Stimulated activated CD8-positive, alpha-beta memory T cell treated with anti-CD3 and anti-CD28 coated beads, Interleukin-12 subunit alpha, Interleukin-12 subunit beta, amount 100 ng/mL, for 4 hours (primary cell): Measurements from ENCODE around the gene MED1.
"Not testable (repeated sequence)": the region's sequence is repeated elsewhere in the genome, so short reads cannot be mapped to it uniquely, and the experiment has no call there.

Experiments
- DNase-seq: peaks from one replicate; pipeline ENCODE4 v3.0.0-alpha.2; 2020; ENCODE audit warnings: low read depth

Gene MED1

DNA sequence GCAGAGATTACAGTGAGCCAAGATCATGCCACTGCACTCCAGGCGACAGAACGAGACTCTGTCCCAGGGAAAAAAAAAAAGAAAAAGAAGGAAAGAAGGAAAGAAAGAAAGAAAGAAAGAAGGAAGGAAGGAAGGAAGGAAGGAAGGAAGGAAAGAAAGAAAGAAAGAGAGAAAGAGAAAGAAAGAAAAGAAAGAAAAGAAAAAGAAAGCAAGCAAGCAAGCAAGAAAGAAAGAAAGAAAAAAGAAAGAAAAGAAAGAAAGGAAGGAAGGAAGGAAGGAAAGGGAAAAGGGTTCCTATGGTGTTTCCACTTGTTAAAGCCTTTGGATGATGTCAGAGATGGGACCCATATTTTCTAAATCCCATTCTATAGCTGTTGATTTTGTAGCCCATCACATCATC lies 11.2 kb downstream of the MED1 start:
- not testable (repeated sequence) for DNase-seq

GRCh38 chr17:39429600-39429999 lies 21.5 kb downstream of the MED1 start:
- no peak for DNase-seq

- no peak for DNase-seq
These were observed 34.9 kb downstream of the MED1 start for GRCh38 chr17:39416141-39416540.

DNA sequence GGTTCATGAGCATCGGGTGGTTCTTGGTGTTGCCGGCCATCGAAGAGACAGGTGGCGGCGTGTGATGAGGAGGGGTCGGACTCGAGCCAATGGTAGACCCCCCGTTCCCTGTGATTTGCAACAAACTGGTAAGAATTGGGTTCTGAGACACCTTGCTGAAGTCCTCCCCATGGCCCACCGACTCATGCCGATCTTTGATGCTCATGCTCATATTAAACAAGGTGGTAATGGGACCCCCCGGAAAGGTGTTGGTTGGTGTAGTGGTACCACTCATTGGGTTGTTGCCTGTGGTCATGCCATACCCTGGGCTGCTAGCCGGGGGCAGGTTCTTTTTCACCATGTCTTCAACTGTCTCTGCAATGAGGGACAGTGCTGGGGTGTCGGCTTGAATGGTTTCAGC lies 40.8 kb downstream of the MED1 start:
- DNase-seq: no peak

DNA sequence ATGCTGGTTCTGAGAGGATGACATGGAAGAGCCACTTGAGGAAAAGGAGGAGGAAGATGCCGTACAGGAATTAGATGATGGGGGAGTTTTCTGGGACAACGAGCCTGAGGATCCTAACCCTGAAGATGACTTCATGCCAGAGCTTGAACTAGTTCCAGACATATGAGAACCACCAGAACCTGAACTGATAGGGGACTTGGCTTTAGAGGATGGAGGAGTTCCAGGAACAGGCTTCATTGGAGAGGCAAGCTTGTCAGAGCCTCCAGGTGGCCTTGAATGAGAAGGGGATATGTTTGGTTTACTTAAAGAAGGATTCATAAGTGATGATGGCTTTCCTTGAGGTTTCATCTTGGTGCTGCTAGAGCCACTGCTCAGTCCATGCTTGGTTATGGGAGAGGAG lies 42.7 kb downstream of the MED1 start:
- no peak for DNase-seq

GRCh38 chr17:39406951-39407350 lies 44.1 kb downstream of the MED1 start:
- DNase-seq: no peak

DNA sequence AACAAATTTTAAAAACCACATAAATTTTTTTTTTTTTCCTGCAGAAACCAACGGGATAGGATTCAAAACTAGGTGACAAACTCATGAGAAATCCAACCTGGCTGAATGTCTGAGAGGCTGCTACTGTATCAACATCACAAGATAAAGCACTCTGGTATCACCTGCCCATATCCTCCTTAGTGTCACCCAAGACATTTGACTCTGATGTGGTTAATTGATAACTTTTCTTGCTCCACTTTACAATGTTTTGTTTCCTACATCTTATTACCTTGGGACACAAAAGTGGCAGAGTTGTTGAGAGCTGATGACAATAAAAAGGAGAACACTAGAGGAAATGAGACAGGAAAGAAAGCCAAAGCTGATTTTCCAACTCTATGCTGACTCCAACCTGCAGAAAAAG lies 45.6 kb downstream of the MED1 start:
- DNase-seq: no peak

DNA sequence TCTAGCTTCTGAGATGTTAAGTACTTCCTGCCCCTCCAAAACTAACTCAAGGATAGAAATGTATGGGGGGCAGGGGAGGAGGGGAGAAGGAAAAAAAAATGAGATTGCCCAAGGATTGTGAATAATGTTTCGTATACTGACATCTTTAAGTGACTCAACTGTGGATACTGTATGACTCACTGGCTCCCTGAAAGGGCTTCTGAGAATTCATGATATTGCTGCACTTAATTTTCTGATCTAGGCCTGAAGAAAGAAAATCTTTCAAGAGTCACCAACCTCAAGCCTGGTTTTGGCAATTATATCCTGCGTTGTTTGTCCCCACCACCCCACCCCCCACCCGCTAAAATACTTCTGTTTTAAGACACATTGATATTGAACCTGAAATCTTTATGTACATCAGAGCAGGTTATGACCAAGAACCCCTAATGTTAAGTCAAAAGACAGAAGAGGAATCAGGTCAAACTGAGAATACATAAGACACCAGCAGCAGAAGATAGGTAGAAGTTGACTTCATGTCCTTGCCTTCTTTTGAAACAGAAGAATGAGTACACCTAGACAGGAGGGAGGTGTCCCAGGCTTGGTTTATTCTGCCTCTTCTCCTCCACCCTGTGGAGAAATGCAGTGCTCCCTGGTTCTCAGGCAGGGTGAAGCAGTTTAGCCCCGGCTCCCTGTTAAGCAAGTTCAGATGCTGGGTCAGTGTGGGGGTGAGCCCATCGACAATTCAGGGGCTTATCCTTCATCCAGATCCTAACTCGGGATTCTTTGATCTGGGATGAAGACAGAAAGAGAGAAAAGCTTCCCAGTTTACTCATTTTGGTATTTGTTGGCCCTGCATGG lies 46.3 kb downstream of the MED1 start:
- no peak for DNase-seq

DNA sequence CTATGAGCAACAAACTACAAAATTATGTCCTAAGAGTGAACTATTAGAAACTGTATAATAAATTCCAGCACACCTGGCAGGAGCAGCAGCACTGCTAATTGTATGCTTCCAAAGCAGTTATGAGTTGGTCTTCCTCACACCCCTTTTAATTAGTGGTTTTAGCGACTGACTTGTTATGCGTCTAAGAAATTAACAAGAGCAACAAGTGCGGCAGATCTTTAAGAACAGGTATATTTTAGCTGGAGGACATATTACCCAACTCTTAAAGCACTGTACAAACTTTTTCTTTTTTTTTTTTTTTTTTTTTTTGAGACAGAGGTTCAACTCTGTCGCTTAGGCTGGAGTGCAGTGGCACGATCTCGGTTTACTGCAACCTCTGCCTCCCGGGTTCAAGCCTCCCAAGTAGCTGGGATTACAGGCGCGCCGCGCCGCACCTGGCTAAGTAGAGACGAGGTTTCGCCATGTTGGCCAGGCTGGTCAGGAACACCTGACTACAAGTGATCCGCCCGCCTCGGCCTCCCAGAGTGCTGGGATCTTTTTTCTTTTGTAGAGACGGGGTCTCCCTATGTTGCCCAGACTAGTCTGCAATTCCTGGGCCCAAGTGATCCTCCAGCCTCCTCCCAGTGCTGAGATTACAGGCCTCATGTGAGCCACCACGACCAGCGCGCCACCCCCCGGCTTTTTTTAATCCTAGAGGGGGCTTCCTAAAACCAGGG lies 48.0 kb downstream of the MED1 start:
- no peak for DNase-seq

GRCh38 chr17:39402244-39402889 lies 48.7 kb downstream of the MED1 start:
- DNase-seq: peak; percentile 74

DNA sequence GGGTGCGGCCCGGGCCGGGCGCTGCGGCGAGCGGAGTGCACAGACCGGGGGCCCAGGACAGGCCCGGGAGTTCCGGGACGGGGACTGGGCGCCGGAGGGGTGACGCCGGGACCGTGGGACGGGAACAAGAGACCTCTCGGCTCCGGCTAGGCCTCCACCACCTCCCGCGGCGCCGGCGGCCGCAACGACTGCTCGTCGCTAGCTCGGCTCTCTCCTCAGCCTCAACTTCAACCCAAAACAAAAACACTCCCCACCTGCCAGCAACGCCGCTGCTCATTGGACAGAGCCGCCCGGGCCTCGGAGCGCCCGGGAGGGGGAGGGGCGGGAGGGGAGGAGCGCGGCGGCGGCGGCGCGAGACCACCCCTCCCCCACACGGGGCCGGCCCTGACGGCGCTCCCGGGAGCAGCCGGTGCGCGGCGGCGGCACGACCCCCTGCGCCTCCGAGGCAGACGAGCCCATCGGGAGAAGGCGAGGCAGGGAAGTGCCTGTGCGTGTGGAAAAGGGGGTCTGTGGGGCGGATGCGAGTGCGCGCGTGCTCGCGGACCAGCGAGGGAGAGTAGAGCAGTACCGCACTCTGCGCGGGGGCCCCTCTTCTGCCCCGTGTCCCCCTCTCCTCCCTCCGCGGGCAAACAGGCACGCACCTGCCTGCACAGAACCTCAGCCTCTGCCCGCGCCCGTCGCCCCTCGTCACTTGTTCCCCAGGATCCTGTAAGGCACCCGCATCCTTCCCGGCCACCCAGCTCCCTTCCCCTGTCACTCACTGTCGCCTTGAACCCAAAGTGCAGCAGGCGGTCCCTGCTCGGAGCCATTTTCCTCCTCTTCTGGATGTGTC lies 49.4 kb downstream of the MED1 start, which contains the start of gene FBXL20:
Gene FBXL20, minus strand, starts transcription at position 215 of the 832 bp plus-strand sequence. CDS start 224 bp downstream, outside the sequence.
- DNase-seq: peak; percentile 82

DNA sequence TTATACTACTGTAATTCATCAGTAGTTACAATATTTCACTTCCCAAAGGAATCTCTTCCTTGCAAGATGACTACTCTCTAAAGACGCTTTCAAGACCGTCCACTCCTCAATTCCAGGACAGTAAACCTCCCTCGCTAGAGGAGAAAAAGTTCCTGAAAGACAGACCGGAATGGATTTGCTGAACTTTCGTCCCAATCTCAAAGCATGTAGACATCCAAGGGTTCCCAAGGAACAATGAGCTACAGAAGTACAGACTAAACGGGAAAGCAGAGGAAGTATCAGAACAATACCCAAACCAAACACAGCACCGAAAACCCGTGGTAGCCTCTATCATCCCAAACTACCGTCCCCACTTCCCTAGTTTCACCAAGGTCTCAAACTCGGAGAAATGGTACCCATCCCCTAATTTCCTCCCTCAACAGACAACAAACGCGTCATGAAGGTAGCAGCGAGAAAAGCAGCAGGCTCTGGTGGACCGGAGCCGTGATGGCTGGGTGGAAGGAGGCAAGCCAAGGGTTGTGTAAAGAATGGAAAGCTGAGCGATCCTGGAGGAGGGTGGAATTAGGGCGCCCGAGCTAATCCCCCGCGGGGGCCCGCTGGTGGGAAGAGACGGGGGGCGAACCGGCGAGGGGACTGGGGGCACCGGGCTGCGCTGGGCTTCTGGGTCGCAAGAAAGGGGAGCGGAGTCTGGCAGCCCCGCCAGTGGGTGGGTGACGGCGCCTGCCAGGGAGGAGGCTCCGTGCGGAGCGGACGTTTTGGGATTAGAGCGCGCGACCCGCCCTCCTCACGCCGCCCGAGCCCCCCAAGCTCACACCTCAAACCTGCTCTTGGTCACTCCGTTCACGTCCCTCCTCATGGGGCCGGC lies 50.3 kb downstream of the MED1 start:
- no peak for DNase-seq

GRCh38 chr17:39399791-39400190 lies 51.3 kb downstream of the MED1 start:
- no peak for DNase-seq

DNA sequence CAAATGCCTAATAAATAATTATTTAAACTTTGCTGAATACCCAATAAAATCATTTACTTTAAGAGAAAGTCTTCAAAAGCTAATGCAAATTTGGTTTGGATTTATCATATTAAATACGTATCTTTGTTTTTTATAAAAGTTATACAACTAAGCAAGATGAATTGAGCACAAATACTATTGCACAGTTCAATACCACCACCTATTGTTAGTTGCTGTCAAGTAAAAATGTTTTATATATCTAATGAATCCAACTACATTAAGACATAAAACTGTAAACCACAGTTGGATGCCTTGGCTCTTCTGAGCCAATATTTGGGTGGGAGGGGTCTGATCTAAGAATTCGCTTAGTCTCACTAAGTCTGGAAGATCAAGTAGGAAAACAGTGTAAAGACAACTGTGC lies 57.3 kb downstream of the MED1 start:
- DNase-seq: no peak

GRCh38 chr17:39391448-39391847 lies 59.6 kb downstream of the MED1 start:
- no peak for DNase-seq

DNA sequence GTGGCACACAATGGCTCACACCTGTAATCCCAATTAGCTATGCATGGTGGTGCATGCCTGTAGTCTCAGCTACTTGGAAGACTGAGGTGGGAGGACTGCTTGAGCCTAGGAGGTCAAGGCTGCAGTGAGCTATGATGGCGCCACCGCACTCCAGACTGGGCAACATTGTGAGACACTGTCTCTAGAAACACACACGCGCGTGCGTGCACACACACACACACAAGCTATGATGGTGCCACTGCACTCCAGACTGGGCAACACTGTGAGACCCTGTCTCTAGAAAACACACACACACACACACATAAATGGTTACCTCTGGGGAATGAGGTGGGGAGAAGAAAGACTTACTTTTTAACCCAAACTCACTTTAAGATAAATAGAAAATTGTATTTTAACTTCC lies 66.0 kb downstream of the MED1 start:
- no peak for DNase-seq

DNA sequence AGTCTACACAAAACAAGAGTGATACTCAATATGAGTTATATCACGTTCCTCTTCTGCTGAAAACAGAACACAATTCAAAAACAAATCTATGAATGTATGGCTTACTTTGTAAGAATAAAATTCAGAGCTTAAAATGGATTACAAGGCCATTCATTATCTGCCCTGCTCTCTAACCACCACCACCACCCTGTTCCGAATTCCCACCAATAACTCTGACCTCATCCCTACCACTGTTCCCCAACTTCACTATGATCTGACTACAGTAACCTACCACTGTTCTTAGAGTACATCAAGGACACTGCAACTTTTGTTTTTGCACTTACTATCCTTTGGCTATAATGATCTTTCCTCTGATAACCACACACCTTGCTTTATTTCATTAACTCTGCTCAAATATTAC lies 70.9 kb downstream of the MED1 start:
- no peak for DNase-seq

DNA sequence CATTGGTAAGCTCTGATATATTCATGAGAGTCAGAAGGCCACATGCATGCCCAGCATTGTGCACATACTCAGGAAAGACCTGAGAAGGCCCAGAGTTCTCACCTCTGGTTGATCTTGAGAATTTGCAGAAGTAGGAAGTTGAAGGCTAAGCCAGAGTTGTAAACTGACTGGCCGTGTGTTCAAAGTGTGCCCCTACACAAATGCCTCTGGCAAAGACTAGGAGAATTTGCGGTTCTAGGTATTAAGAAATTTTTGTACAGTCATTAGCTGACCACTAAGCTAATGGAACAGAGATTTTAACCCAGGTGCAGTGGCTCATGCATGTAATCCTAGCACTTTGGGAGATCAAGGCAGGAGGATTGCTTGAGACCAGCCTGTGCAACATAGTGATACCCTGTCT lies 74.6 kb downstream of the MED1 start:
- no peak for DNase-seq

GRCh38 chr17:39367805-39368204 lies 83.3 kb downstream of the MED1 start:
- not testable (repeated sequence) for DNase-seq

- no peak for DNase-seq
These were observed 85.2 kb downstream of the MED1 start for GRCh38 chr17:39365872-39366271.

DNA sequence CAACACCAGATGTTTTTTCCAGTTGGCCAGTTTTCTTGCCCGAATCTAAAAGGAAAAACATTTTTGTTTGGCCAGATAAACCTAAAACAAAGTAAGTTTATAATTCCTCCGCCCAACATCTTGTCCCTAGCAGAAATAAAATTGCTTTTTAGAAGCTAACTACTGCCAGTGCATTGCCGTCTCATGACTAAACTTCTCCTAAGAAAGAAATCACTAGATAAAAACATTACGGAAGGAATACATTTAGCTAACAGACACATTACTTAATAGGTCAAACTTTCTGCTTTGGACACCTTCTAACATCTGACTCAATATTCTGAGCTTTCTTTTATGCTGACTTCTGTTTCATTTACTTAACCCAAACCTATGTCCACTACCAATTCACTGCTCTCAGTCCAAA lies 85.8 kb downstream of the MED1 start:
- DNase-seq: no peak
